GM23338 (cell line): ENCODE measurements around the gene EXOC6B. TPM values are rescaled to one million over a fixed set of nuclear protein-coding genes. Genes with fewer than 3 reads are reported as not detected.
"Not testable (repeated sequence)": the region's sequence is repeated elsewhere in the genome, so short reads cannot be mapped to it uniquely, and the experiment has no call there.

ENCODE experiments used
- ATAC-seq: fragments of 200-7000 bp; cut with Tn5 transposase; 3 replicates; pipeline ENCODE4 v1.9.1; 2020
- DNase-seq: peaks from one replicate; pipeline ENCODE4 v3.0.0-alpha.2; 2015; ENCODE audit warnings: low spot score
- H2AFZ ChIP-seq: fragments of 200-600 bp; sonication (generic); 2 replicates; pipeline ENCODE4 v1.8.0; 2016; ENCODE audit warnings: antibody characterized with exemption, mild to moderate bottlenecking, moderate library complexity
- H3F3A ChIP-seq: fragments of 200-600 bp; sonication (generic); replicated peaks from 2 replicates; pipeline ENCODE4 v1.8.0; 2017; ENCODE audit warnings: antibody characterized with exemption, mixed run types, low read depth
- H3K27ac ChIP-seq: fragments of 200-600 bp; sonication (generic); 2 replicates; pipeline ENCODE4 v1.6.1; 2016; ENCODE audit warnings: low read depth
- H3K27me3 ChIP-seq: fragments of 200-600 bp; sonication (generic); 2 replicates; pipeline ENCODE4 v1.8.0; 2016; ENCODE audit warnings: mild to moderate bottlenecking, mixed run types, moderate library complexity; ENCODE audit not compliant: insufficient read depth
- H3K36me3 ChIP-seq: fragments of 200-600 bp; sonication (generic); 2 replicates; pipeline ENCODE4 v1.8.0; 2016; ENCODE audit warnings: mild to moderate bottlenecking; ENCODE audit not compliant: insufficient read depth
- H3K4me1 ChIP-seq: fragments of 200-600 bp; sonication (generic); 2 replicates; pipeline ENCODE4 v1.8.0; 2016; ENCODE audit warnings: mild to moderate bottlenecking, moderate library complexity; ENCODE audit not compliant: insufficient read depth
- H3K4me2 ChIP-seq: fragments of 200-600 bp; sonication (generic); 2 replicates; pipeline ENCODE4 v1.7.1; 2017; ENCODE audit warnings: mixed run types
- H3K4me3 ChIP-seq: fragments of 200-600 bp; sonication (generic); 2 replicates; pipeline ENCODE4 v1.6.1; 2016; ENCODE audit warnings: mixed run types
- H3K79me2 ChIP-seq: fragments of 200-600 bp; sonication (generic); replicated peaks from 2 replicates; pipeline ENCODE4 v1.8.0; 2017; ENCODE audit warnings: mild to moderate bottlenecking; ENCODE audit not compliant: insufficient read depth
- H3K9me2 ChIP-seq: fragments of 200-600 bp; sonication (generic); 2 replicates; pipeline ENCODE4 v1.8.0; 2017; ENCODE audit not compliant: insufficient read depth
- H4K20me1 ChIP-seq: fragments of 200-600 bp; sonication (generic); replicated peaks from 2 replicates; pipeline ENCODE4 v1.8.0; 2017; ENCODE audit warnings: mild to moderate bottlenecking; ENCODE audit not compliant: insufficient read depth
- H3K27ac Mint-ChIP-seq: 2 replicates; pipeline ENCODE4 v1.8.0; 2020; ENCODE audit warnings: inconsistent platforms, mild to moderate bottlenecking, moderate library complexity, mixed read lengths
- H3K27me3 Mint-ChIP-seq: 3 replicates; pipeline ENCODE4 v1.8.0; 2022; ENCODE audit warnings: low read depth, mild to moderate bottlenecking, moderate library complexity, mixed read lengths, inconsistent platforms; ENCODE audit not compliant: insufficient read depth, poor library complexity
- H3K36me3 Mint-ChIP-seq: 3 replicates; pipeline ENCODE4 v1.8.0; 2021; ENCODE audit warnings: low read depth, mild to moderate bottlenecking, inconsistent platforms, moderate library complexity, mixed read lengths
- H3K4me1 Mint-ChIP-seq: 3 replicates; pipeline ENCODE4 v1.8.0; 2020; ENCODE audit warnings: mild to moderate bottlenecking, inconsistent platforms, mixed read lengths
- H3K4me3 Mint-ChIP-seq: 3 replicates; pipeline ENCODE4 v1.8.0; 2021; ENCODE audit warnings: moderate library complexity, mild to moderate bottlenecking, inconsistent platforms, mixed read lengths
- H3K9me3 Mint-ChIP-seq: 3 replicates; pipeline ENCODE4 v1.8.0; 2020; ENCODE audit warnings: moderate library complexity, mild to moderate bottlenecking, inconsistent platforms, mixed read lengths
- EZH2phosphoT487 ChIP-seq: fragments of 200-600 bp; sonication (generic); IDR thresholded peaks from one replicate; pipeline ENCODE4 v1.8.1; 2018; ENCODE audit warnings: antibody characterized with exemption; ENCODE audit not compliant: unreplicated experiment
- JUNB ChIP-seq: IDR thresholded peaks from one replicate; pipeline ENCODE4 v1.6.1; 2016; ENCODE audit warnings: antibody characterized with exemption; ENCODE audit not compliant: unreplicated experiment
- ZNF114 ChIP-seq: fragments of 250-450 bp; sonication (Bioruptor Pico); IDR thresholded peaks from 2 replicates; pipeline ENCODE4 v1.5.0; 2020; ENCODE audit warnings: mild to moderate bottlenecking, moderate library complexity
- polyA plus RNA-seq: library from polyadenylated mRNA; unstranded; fragments of >200 nt; fragmentation: Nextera tagmentation; extraction: Ambion mirVana; gene quantifications from 2 replicates; pipeline ENCODE4 v1.2.1, GENCODE V29; 2016
- total RNA-seq: library from RNA; depleted of rRNA; stranded (reverse); fragments of >200 nt; shearing (Covaris generic); gene quantifications from 2 replicates; pipeline ENCODE4 v1.2.3, GENCODE V29; 2014
- TF ChIP-seq, protein P1 (sequence below): fragments of 250-450 bp; sonication (Bioruptor Pico); IDR thresholded peaks from 2 replicates; pipeline ENCODE4 v1.5.0; 2020; ENCODE audit warnings: mild to moderate bottlenecking, moderate library complexity

The EXOC6B gene
- total and polyA plus RNA-seq, 2 experiments from 2014 or later, result 7.2 to 45.9 TPM

DNA sequence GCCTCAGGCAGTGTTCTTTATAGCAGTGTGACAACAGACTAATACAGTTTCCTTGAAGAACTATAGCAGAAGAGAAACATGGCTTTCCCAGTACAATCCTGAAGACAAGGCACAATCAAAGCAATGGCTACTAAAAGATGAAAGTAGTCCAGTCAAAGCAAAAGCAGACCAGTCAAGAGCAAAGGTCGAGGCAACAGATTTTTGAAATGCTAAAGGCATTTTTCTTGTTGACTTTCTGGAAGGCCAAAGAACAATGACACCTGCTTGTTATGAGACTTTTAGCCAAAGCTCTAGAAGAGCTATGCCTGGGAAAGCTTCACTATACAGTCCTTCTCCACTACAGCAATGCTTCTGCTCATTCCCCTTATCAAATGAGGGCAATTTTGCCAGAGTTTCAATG is 269.9 kb downstream of the EXOC6B start (continued):
- TF ChIP-seq, protein P1, sequence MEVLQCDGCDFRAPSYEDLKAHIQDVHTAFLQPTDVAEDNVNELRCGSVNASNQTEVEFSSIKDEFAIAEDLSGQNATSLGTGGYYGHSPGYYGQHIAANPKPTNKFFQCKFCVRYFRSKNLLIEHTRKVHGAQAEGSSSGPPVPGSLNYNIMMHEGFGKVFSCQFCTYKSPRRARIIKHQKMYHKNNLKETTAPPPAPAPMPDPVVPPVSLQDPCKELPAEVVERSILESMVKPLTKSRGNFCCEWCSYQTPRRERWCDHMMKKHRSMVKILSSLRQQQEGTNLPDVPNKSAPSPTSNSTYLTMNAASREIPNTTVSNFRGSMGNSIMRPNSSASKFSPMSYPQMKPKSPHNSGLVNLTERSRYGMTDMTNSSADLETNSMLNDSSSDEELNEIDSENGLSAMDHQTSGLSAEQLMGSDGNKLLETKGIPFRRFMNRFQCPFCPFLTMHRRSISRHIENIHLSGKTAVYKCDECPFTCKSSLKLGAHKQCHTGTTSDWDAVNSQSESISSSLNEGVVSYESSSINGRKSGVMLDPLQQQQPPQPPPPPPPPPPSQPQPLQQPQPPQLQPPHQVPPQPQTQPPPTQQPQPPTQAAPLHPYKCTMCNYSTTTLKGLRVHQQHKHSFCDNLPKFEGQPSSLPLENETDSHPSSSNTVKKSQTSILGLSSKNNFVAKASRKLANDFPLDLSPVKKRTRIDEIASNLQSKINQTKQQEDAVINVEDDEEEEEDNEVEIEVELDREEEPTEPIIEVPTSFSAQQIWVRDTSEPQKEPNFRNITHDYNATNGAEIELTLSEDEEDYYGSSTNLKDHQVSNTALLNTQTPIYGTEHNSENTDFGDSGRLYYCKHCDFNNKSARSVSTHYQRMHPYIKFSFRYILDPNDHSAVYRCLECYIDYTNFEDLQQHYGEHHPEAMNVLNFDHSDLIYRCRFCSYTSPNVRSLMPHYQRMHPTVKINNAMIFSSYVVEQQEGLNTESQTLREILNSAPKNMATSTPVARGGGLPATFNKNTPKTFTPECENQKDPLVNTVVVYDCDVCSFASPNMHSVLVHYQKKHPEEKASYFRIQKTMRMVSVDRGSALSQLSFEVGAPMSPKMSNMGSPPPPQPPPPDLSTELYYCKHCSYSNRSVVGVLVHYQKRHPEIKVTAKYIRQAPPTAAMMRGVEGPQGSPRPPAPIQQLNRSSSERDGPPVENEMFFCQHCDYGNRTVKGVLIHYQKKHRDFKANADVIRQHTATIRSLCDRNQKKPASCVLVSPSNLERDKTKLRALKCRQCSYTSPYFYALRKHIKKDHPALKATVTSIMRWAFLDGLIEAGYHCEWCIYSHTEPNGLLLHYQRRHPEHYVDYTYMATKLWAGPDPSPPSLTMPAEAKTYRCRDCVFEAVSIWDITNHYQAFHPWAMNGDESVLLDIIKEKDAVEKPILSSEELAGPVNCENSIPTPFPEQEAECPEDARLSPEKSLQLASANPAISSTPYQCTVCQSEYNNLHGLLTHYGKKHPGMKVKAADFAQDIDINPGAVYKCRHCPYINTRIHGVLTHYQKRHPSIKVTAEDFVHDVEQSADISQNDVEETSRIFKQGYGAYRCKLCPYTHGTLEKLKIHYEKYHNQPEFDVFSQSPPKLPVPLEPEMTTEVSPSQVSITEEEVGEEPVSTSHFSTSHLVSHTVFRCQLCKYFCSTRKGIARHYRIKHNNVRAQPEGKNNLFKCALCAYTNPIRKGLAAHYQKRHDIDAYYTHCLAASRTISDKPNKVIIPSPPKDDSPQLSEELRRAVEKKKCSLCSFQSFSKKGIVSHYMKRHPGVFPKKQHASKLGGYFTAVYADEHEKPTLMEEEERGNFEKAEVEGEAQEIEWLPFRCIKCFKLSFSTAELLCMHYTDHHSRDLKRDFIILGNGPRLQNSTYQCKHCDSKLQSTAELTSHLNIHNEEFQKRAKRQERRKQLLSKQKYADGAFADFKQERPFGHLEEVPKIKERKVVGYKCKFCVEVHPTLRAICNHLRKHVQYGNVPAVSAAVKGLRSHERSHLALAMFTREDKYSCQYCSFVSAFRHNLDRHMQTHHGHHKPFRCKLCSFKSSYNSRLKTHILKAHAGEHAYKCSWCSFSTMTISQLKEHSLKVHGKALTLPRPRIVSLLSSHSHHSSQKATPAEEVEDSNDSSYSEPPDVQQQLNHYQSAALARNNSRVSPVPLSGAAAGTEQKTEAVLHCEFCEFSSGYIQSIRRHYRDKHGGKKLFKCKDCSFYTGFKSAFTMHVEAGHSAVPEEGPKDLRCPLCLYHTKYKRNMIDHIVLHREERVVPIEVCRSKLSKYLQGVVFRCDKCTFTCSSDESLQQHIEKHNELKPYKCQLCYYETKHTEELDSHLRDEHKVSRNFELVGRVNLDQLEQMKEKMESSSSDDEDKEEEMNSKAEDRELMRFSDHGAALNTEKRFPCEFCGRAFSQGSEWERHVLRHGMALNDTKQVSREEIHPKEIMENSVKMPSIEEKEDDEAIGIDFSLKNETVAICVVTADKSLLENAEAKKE (CRISPR knock-in tag), result no peak
- TF ChIP-seq ZNF114 (CRISPR knock-in tag) (no peak), JUNB (no peak), EZH2phosphoT487 (no peak)

DNA sequence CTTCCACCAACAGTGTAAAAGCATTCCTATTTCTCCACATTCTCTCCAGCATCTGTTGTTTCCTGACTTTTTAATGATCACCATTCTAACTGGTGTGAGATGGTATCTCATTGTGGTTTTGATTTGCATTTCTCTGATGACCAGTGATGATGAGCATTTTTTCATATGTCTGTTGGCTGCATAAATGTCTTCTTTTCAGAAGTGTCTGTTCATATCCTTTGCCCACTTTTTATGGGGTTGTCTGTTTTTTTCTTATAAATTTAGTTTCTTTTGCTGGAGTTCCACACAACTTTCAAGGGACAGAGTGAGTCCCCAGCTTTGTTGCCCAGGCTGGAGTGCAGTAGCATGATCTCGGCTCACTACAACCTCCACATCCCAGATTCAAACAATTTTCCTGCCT is 270.5 kb downstream of the EXOC6B start:
- H3K36me3 Mint-ChIP-seq, result peaks cover 13% of the 10 kb centered on the region; the same call in 2 of the 3 replicates
- H3K4me1 Mint-ChIP-seq, H3K4me3 Mint-ChIP-seq, H4K20me1 ChIP-seq, H3K4me3 ChIP-seq, H3K27me3 Mint-ChIP-seq, H3K4me1 ChIP-seq, H3K27ac Mint-ChIP-seq, H3K36me3 ChIP-seq, H3K9me2 ChIP-seq, H3F3A ChIP-seq, DNase-seq, H3K9me3 Mint-ChIP-seq, H3K4me2 ChIP-seq, ATAC-seq, H3K27ac ChIP-seq, H2AFZ ChIP-seq, H3K79me2 ChIP-seq, H3K27me3 ChIP-seq: not testable (repeated sequence)

DNA sequence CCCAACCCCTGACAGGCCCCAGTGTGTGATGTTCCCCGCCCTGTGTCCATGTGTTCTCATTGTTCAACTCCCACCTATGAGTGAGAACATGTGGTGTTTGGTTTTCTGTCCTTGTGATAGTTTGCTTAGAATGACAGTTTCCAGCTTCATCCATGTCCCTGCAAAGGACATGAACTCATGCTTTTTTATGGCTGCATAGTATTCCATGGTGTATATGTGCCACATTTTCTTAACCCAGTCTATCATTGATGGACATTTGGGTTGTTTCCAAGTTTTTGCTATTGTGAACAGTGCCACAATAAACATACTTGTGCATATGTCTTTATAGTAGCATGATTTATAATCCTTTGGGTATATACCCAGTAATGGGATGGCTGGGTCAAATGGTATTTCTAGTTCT is 270.9 kb downstream of the EXOC6B start:
- H3K9me3 Mint-ChIP-seq, result not testable (repeated sequence)

More for the DNA sequence above, 270.9 kb downstream of the EXOC6B start:
- not testable (repeated sequence) for ATAC-seq, H2AFZ ChIP-seq, H3K9me2 ChIP-seq, H3K4me1 Mint-ChIP-seq, H3K36me3 ChIP-seq, H4K20me1 ChIP-seq, H3K27me3 Mint-ChIP-seq, H3F3A ChIP-seq, H3K4me3 Mint-ChIP-seq, H3K4me1 ChIP-seq, H3K4me3 ChIP-seq, H3K27me3 ChIP-seq, H3K27ac Mint-ChIP-seq, H3K27ac ChIP-seq, H3K79me2 ChIP-seq, H3K4me2 ChIP-seq, DNase-seq
- H3K36me3 Mint-ChIP-seq, result peaks cover 13% of the 10 kb centered on the region; the same call in 2 of the 3 replicates
